K562 (cell line): ENCODE results near the gene C1orf167. TPM values are rescaled to one million over a fixed set of nuclear protein-coding genes. Genes with fewer than 3 reads are reported as not detected.
A peak's percentile ranks its signal among the peaks of the same experiment; 100 is the strongest.

Source experiments
- ATF3 ChIP-seq, 2 experiments: fragments of 450-650 bp in 1 of 2; sonication (generic) in 1 of 2; formaldehyde crosslinking in 1 of 2; IDR thresholded peaks in 1 of 2; conservative IDR thresholded peaks in 1 of 2; 2 replicates each; pipeline versions ENCODE4 v1.6.1 to v1.8.1; 2016 to 2023; ENCODE audit warnings: mild to moderate bottlenecking in 2 of 2, moderate library complexity in 2 of 2, inconsistent platforms in 1 of 2, missing genetic modification reagents in 1 of 2
- E2F6 ChIP-seq, 2 experiments: IDR thresholded peaks; 2 replicates each; pipeline ENCODE4 v1.6.1; 2011; ENCODE audit warnings: borderline replicate concordance in 1 of 2, control low read depth in 1 of 2, low read depth in 1 of 2, low read length in 1 of 2, mild to moderate bottlenecking in 1 of 2, mixed read lengths in 1 of 2, moderate library complexity in 1 of 2; ENCODE audit not compliant: insufficient read depth in 1 of 2, insufficient read length in 1 of 2, poor library complexity in 1 of 2, severe bottlenecking in 1 of 2; ENCODE audit errors: extremely low read depth in 1 of 2
- EHMT2 ChIP-seq: fragments of 450-650 bp; IDR thresholded peaks from 2 replicates; pipeline ENCODE4 v1.6.1; 2018; ENCODE audit warnings: antibody characterized with exemption
- FOXK2 ChIP-seq, 2 experiments: fragments of 450-650 bp; IDR thresholded peaks in 1 of 2; conservative IDR thresholded peaks in 1 of 2; 2 replicates each; pipeline ENCODE4 v1.6.1; 2016; ENCODE audit warnings: low read depth in 2 of 2, mild to moderate bottlenecking in 1 of 2
- MEIS2 ChIP-seq: fragments of 450-650 bp; IDR thresholded peaks from 2 replicates; pipeline ENCODE4 v1.6.1; 2014; ENCODE audit warnings: mild to moderate bottlenecking; ENCODE audit not compliant: partially characterized antibody
- MNT ChIP-seq, 2 experiments: fragments of 450-650 bp; conservative IDR thresholded peaks; 2 replicates each; pipeline ENCODE4 v1.6.1; 2017; ENCODE audit warnings: mild to moderate bottlenecking in 2 of 2, moderate library complexity in 2 of 2
- SIN3A ChIP-seq, 2 experiments: fragments of 150-350 bp in 1 of 2; IDR thresholded peaks; 2 replicates each; pipeline ENCODE4 v1.6.1; 2011 to 2016; ENCODE audit warnings: borderline replicate concordance in 2 of 2, low read depth in 2 of 2, low read length in 2 of 2, mild to moderate bottlenecking in 2 of 2, moderate library complexity in 2 of 2; ENCODE audit not compliant: control insufficient read depth in 1 of 2
- SNIP1 ChIP-seq: fragments of 450-650 bp; IDR thresholded peaks from 2 replicates; pipeline ENCODE4 v1.7.1; 2017; ENCODE audit warnings: low read depth, mild to moderate bottlenecking
- ZBTB9 ChIP-seq: fragments of 450-650 bp; formaldehyde crosslinking; IDR thresholded peaks from 2 replicates; pipeline ENCODE4 v1.4.0; 2020; ENCODE audit warnings: mild to moderate bottlenecking, moderate library complexity
- ZNF232 ChIP-seq: sonication (generic); formaldehyde crosslinking; IDR thresholded peaks from 2 replicates; pipeline ENCODE4 v1.8.0; 2022; ENCODE audit warnings: mild to moderate bottlenecking, missing genetic modification reagents
- ZNF280B ChIP-seq: fragments of 250-450 bp; sonication (Bioruptor Pico); IDR thresholded peaks from 2 replicates; pipeline ENCODE4 v1.5.1; 2021; ENCODE audit warnings: mild to moderate bottlenecking
- ZNF584 ChIP-seq: fragments of 200-800 bp; sonication (Bioruptor generic); IDR thresholded peaks from 2 replicates; pipeline ENCODE4 v1.6.1; 2016; ENCODE audit warnings: low read depth, mild to moderate bottlenecking, missing genetic modification characterization, missing compliant biosample characterization
- polyA plus RNA-seq, 8 experiments: library from polyadenylated mRNA; depleted of rRNA in 4 of 8; stranded (reverse) in 5 of 8; unstranded in 3 of 8; fragments of >200 nt; fragmentation: Nextera tagmentation in 2 of 8; fragmentation: Illumina TruSeq in 1 of 8; extraction: Ambion mirVana in 2 of 8; extraction: Trizol in 1 of 8; gene quantifications; 2 replicates each; pipeline versions ENCODE4 v1.2.1 to v1.2.3, GENCODE V29; 2011 to 2014; ENCODE audit warnings: inconsistent platforms in 1 of 8, missing spikeins in 1 of 8
- total RNA-seq, 7 experiments: library from RNA; depleted of rRNA in 6 of 7; stranded (reverse); fragments of >200 nt in 6 of 7; fragmentation: Illumina TruSeq in 2 of 7; extraction: Trizol in 2 of 7; gene quantifications; 2 replicates each; pipeline versions ENCODE4 v1.2.1 to v1.2.3, GENCODE V29; 2011 to 2021; ENCODE audit warnings: low replicate concordance in 1 of 7
- TF ChIP-seq, protein P1 (sequence below): IDR thresholded peaks from 2 replicates; pipeline ENCODE4 v1.6.1; 2012; ENCODE audit warnings: low read depth, low read length, improper control_type of control experiment, borderline replicate concordance

The C1orf167 gene
- total and polyA plus RNA-seq, 9 of the 15 experiments (the other 6 are each of a cell fraction or from before 2014, with no cell fraction given), result 0.22 to 0.86 (median 0.31) TPM; not detected in 2

GRCh38 chr1:11736746-11737639 is 25.0 kb upstream of the C1orf167 start (continued):
- TF ChIP-seq SNIP1 (no peak), ZNF232 (CRISPR knock-in tag) (no peak), MNT (conservative IDR thresholded peaks at IDR 0.05) (peak; percentile 50 to 81; a peak in 3 of 4 replicates), E2F6 (IDR thresholded peaks at IDR 0.05; ENCODE audit: borderline replicate concordance in 1 of 2, extremely low read depth in 1 of 2, insufficient read depth in 1 of 2, insufficient read length in 1 of 2, low read depth in 1 of 2, low read length in 1 of 2, poor library complexity in 1 of 2, severe bottlenecking in 1 of 2) (peak in 1 of 2 experiments; percentile 56), FOXK2 (conservative IDR thresholded peaks at IDR 0.05 in 1 of 2, IDR thresholded peaks at IDR 0.05 in 1 of 2; ENCODE audit: low read depth in 2 of 2) (0 out of 4 replicates have a peak, but pooled peaks of 1 of the 2 experiments have one; percentile 13), MEIS2 (peak; percentile 93), SIN3A (IDR thresholded peaks at IDR 0.05; ENCODE audit: borderline replicate concordance in 2 of 2, control insufficient read depth in 1 of 2, low read depth in 2 of 2, low read length in 2 of 2) (peak in 1 of 2 experiments; percentile 52; a peak in 1 of 4 replicates), ZNF280B (no peak), ZNF584 (CRISPR knock-in tag) (no peak), ZBTB9 (CRISPR knock-in tag) (0 out of 2 replicates have a peak, but pooled peaks have one; percentile 16), ATF3 (IDR thresholded peaks at IDR 0.05) (peak; percentile 45), ATF3 (CRISPR knock-in tag; conservative IDR thresholded peaks at IDR 0.05) (no peak), EHMT2 (0 out of 2 replicates have a peak, but pooled peaks have one; percentile 31)
- TF ChIP-seq, protein P1, sequence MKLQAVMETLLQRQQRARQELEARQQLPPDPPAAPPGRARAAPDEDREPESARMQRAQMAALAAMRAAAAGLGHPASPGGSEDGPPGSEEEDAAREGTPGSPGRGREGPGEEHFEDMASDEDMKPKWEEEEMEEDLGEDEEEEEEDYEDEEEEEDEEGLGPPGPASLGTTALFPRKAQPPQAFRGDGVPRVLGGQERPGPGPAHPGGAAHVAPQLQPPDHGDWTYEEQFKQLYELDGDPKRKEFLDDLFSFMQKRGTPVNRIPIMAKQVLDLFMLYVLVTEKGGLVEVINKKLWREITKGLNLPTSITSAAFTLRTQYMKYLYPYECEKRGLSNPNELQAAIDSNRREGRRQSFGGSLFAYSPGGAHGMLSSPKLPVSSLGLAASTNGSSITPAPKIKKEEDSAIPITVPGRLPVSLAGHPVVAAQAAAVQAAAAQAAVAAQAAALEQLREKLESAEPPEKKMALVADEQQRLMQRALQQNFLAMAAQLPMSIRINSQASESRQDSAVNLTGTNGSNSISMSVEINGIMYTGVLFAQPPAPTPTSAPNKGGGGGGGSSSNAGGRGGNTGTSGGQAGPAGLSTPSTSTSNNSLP, result 0 out of 2 replicates have a peak, but pooled peaks have one; percentile 32
